ENCODE data around the gene CYB5D1.
"Not testable (repeated sequence)": the region's sequence is repeated elsewhere in the genome, so short reads cannot be mapped to it uniquely, and the experiment has no call there.

DNA sequence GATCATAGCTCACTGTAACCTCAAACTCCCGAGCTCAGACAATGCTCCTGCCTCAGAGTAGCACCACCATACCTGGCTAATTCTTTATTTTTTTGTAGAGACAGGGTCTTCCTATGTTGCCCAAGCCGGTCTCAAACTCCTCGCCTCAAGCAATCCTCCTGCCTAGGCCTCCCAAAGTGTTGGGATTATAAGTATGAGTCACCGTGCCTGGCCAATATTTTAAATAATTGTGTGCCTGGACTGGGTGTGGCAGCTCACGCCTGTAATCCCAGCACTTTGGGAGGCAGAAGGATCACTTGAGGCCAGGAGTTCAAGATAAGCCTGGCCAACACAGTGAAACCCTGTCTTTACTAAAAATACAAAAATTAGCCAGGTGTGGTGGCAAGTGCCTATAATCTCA is 6.6 kb downstream of the CYB5D1 start:
- TF ChIP-seq, protein P1, sequence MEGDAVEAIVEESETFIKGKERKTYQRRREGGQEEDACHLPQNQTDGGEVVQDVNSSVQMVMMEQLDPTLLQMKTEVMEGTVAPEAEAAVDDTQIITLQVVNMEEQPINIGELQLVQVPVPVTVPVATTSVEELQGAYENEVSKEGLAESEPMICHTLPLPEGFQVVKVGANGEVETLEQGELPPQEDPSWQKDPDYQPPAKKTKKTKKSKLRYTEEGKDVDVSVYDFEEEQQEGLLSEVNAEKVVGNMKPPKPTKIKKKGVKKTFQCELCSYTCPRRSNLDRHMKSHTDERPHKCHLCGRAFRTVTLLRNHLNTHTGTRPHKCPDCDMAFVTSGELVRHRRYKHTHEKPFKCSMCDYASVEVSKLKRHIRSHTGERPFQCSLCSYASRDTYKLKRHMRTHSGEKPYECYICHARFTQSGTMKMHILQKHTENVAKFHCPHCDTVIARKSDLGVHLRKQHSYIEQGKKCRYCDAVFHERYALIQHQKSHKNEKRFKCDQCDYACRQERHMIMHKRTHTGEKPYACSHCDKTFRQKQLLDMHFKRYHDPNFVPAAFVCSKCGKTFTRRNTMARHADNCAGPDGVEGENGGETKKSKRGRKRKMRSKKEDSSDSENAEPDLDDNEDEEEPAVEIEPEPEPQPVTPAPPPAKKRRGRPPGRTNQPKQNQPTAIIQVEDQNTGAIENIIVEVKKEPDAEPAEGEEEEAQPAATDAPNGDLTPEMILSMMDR (IDR thresholded peaks at IDR 0.05) = not testable (repeated sequence)
- not testable (repeated sequence) for TF ChIP-seq POLR2A, POLR2AphosphoS5 (IDR thresholded peaks at IDR 0.05)

All from gastroesophageal sphincter (tissue), 3 donors.